ENCODE data around the gene JTB. TPM values are rescaled to one million over a fixed set of nuclear protein-coding genes. Genes with fewer than 3 reads are reported as not detected.

Gene JTB
- polyA plus RNA-seq, 1 of the 3 experiments (the other 2 are of a cell fraction), result 118 TPM

DNA sequence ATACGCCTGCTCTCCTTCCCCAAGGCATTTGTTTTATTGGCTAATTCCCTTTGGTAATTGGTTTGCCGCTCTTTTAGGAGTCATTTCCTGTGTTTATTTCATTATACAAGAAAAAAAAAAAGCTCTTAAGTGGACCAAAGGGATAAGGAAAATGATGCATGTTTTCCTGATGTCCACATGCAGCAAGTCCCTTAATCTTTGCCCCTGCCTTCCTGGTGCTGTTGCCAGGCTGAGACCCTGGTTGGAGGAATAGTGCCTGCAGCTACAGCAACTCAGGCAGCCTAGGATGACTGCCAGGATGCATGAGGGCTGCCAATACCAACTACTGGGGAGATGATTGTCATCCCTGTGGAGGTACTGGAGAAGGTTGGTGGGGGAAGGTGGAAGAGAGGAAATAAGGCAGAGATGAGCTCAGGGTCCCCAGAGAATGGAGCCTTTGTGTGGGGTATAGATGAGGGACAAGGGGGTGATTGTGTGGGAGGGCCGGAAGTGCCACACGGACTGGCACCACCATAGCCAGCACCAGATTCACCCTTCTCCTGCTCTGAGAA, 48.6 kb downstream of the JTB start:
- Histone ChIP-seq H3K4me1 (ENCODE audit: control insufficient read depth in 1 of 2, insufficient read depth in 2 of 2, low read depth in 1 of 2, low read length in 1 of 2) (peaks cover 5 to 21% of the 10 kb centered on the region in 2 experiments; a peak in 2 of 4 replicates), H3K79me2 (ENCODE audit: insufficient read depth) (peaks cover 6% of the 10 kb centered on the region; the same call in 1 of the 2 replicates), H3K9me3 (no peaks in the 10 kb centered on the region), H3F3A (replicated peaks; ENCODE audit: insufficient read depth) (peaks cover 17% of the 10 kb centered on the region), H3K27ac (ENCODE audit: low read depth in 2 of 2, low read length in 1 of 2) (peak overlapping the region in 1 of 2 experiments; percentile 88; a peak in 2 of 4 replicates), H3K36me3 (replicated peaks in 1 of 2; ENCODE audit: control insufficient read depth in 1 of 2, insufficient read depth in 2 of 2, low read length in 1 of 2) (peaks cover 0 to 22% of the 10 kb centered on the region in 2 experiments), H3K9me2 (no peaks in the 10 kb centered on the region), H3K4me3 (ENCODE audit: low read depth in 2 of 2, low read length in 1 of 2) (no peak overlapping the region), H3K27me3 (ENCODE audit: insufficient read depth) (no peaks in the 10 kb centered on the region), H4K20me1 (ENCODE audit: insufficient read depth) (no peaks in the 10 kb centered on the region), H2AFZ (ENCODE audit: low read depth) (no peak overlapping the region), H3K4me2 (no peak overlapping the region), H3K9ac (no peak overlapping the region)
- 62% methylated on average over 4 of the region's 4 CpGs for WGBS (ENCODE audit: low lambda C conversion rate)
- peak; percentile 82 for DNase-seq
- ChIA-PET CTCF (interaction anchor here (1.2 to 3.1 kb wide), 5 partner anchors 10 to 131 kb away, joined by 3 to 46 read pairs (median 10); partner anchors contain the start of genes DENND4B and RAB13), POLR2A (interaction anchor here (0.7 to 1.3 kb wide), 5 partner anchors 8 to 38 kb away, joined by 3 to 5 read pairs (median 4); partner anchors contain the start of genes CREB3L4, CRTC2 and DENND4B)
- TF ChIP-seq RXRA (IDR thresholded peaks at IDR 0.05; ENCODE audit: borderline replicate concordance, low read depth), result no peak
- peak; percentile 53; the same call in 1 of the 2 replicates for TF ChIP-seq MXI1 (IDR thresholded peaks at IDR 0.05; ENCODE audit: low read depth, low read length)
- TF ChIP-seq, protein P1, sequence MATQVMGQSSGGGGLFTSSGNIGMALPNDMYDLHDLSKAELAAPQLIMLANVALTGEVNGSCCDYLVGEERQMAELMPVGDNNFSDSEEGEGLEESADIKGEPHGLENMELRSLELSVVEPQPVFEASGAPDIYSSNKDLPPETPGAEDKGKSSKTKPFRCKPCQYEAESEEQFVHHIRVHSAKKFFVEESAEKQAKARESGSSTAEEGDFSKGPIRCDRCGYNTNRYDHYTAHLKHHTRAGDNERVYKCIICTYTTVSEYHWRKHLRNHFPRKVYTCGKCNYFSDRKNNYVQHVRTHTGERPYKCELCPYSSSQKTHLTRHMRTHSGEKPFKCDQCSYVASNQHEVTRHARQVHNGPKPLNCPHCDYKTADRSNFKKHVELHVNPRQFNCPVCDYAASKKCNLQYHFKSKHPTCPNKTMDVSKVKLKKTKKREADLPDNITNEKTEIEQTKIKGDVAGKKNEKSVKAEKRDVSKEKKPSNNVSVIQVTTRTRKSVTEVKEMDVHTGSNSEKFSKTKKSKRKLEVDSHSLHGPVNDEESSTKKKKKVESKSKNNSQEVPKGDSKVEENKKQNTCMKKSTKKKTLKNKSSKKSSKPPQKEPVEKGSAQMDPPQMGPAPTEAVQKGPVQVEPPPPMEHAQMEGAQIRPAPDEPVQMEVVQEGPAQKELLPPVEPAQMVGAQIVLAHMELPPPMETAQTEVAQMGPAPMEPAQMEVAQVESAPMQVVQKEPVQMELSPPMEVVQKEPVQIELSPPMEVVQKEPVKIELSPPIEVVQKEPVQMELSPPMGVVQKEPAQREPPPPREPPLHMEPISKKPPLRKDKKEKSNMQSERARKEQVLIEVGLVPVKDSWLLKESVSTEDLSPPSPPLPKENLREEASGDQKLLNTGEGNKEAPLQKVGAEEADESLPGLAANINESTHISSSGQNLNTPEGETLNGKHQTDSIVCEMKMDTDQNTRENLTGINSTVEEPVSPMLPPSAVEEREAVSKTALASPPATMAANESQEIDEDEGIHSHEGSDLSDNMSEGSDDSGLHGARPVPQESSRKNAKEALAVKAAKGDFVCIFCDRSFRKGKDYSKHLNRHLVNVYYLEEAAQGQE (IDR thresholded peaks at IDR 0.05; ENCODE audit: low read depth, low read length), result no peak
- 0 out of 2 replicates have a peak, but pooled peaks have one; percentile 31 for TF ChIP-seq RFX5 (IDR thresholded peaks at IDR 0.05; ENCODE audit: low read length)
- peak in 1 of 2 experiments; percentile 74; a peak in 1 of 4 replicates for TF ChIP-seq EP300 (IDR thresholded peaks at IDR 0.05; ENCODE audit: borderline replicate concordance in 1 of 2, low read depth in 1 of 2, low read length in 1 of 2)
- 0 out of 2 replicates have a peak, but pooled peaks have one; percentile 39 for TF ChIP-seq FOXJ3 (CRISPR knock-in tag; IDR thresholded peaks at IDR 0.05)
- no peak for TF ChIP-seq NFIC (IDR thresholded peaks at IDR 0.05; ENCODE audit: borderline replicate concordance)
- TF ChIP-seq, protein P2, sequence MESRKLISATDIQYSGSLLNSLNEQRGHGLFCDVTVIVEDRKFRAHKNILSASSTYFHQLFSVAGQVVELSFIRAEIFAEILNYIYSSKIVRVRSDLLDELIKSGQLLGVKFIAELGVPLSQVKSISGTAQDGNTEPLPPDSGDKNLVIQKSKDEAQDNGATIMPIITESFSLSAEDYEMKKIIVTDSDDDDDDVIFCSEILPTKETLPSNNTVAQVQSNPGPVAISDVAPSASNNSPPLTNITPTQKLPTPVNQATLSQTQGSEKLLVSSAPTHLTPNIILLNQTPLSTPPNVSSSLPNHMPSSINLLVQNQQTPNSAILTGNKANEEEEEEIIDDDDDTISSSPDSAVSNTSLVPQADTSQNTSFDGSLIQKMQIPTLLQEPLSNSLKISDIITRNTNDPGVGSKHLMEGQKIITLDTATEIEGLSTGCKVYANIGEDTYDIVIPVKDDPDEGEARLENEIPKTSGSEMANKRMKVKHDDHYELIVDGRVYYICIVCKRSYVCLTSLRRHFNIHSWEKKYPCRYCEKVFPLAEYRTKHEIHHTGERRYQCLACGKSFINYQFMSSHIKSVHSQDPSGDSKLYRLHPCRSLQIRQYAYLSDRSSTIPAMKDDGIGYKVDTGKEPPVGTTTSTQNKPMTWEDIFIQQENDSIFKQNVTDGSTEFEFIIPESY (IDR thresholded peaks at IDR 0.05; ENCODE audit: borderline replicate concordance, low read depth), result no peak
- TF ChIP-seq RCOR1 (IDR thresholded peaks at IDR 0.05; ENCODE audit: low read length), result 0 out of 2 replicates have a peak, but pooled peaks have one; percentile 26
